TTC549 (cell line): Measurements from ENCODE around the gene UBE2F.
"Not testable (repeated sequence)": the region's sequence is repeated elsewhere in the genome, so short reads cannot be mapped to it uniquely, and the experiment has no call there.

Source experiments
- FAIRE-seq: peaks from 2 replicates; lab custom pipeline; 2012; peaks lifted over from hg19 to GRCh38; lab: Jason Lieb, UNC

The UBE2F gene

GRCh38 chr2:237980087-237980486 lies 13.3 kb downstream of the UBE2F start:
- no peak for FAIRE-seq

GRCh38 chr2:237980751-237981150 lies 13.9 kb downstream of the UBE2F start:
- FAIRE-seq = no peak

- FAIRE-seq = not testable (repeated sequence)
Measured at GRCh38 chr2:237981621-237982020, 14.8 kb downstream of the UBE2F start.

- FAIRE-seq = no peak
Measured at GRCh38 chr2:237982039-237982725, 15.4 kb downstream of the UBE2F start.

GRCh38 chr2:237983922-237984321 lies 17.1 kb downstream of the UBE2F start:
- FAIRE-seq = no peak

GRCh38 chr2:237987268-237987667 lies 20.5 kb downstream of the UBE2F start:
- no peak for FAIRE-seq

GRCh38 chr2:237993701-237994100 lies 26.9 kb downstream of the UBE2F start:
- FAIRE-seq = no peak

- no peak for FAIRE-seq
Measured at GRCh38 chr2:237995036-237995435, 28.2 kb downstream of the UBE2F start.

- no peak for FAIRE-seq
Measured at GRCh38 chr2:237996021-237996593, 29.3 kb downstream of the UBE2F start.

- no peak for FAIRE-seq
Measured at GRCh38 chr2:237997521-237997920, 30.7 kb downstream of the UBE2F start.

GRCh38 chr2:237998530-237998929 lies 31.7 kb downstream of the UBE2F start:
- FAIRE-seq = no peak

GRCh38 chr2:238003234-238004031 lies 36.6 kb downstream of the UBE2F start:
- FAIRE-seq = no peak

GRCh38 chr2:238004077-238004830 lies 37.4 kb downstream of the UBE2F start:
- FAIRE-seq = no peak

GRCh38 chr2:238005528-238005927 lies 38.7 kb downstream of the UBE2F start:
- no peak for FAIRE-seq

- no peak for FAIRE-seq
Measured at GRCh38 chr2:238006510-238006909, 39.7 kb downstream of the UBE2F start.

- no peak for FAIRE-seq
Measured at GRCh38 chr2:238007924-238008323, 41.1 kb downstream of the UBE2F start.

- no peak for FAIRE-seq
Measured at GRCh38 chr2:238009563-238009962, 42.7 kb downstream of the UBE2F start.

GRCh38 chr2:238010572-238010971 lies 43.8 kb downstream of the UBE2F start:
- no peak for FAIRE-seq

GRCh38 chr2:238013806-238014205 lies 47.0 kb downstream of the UBE2F start:
- FAIRE-seq = no peak

- FAIRE-seq = no peak
Measured at GRCh38 chr2:238015705-238016104, 48.9 kb downstream of the UBE2F start.

GRCh38 chr2:238016526-238016925 lies 49.7 kb downstream of the UBE2F start:
- FAIRE-seq = no peak

- FAIRE-seq = no peak
Measured at GRCh38 chr2:238019962-238020361, 53.1 kb downstream of the UBE2F start.

GRCh38 chr2:238020816-238021215 lies 54.0 kb downstream of the UBE2F start:
- no peak for FAIRE-seq
